ENCODE results near the gene USP31.

USP31 gene

DNA sequence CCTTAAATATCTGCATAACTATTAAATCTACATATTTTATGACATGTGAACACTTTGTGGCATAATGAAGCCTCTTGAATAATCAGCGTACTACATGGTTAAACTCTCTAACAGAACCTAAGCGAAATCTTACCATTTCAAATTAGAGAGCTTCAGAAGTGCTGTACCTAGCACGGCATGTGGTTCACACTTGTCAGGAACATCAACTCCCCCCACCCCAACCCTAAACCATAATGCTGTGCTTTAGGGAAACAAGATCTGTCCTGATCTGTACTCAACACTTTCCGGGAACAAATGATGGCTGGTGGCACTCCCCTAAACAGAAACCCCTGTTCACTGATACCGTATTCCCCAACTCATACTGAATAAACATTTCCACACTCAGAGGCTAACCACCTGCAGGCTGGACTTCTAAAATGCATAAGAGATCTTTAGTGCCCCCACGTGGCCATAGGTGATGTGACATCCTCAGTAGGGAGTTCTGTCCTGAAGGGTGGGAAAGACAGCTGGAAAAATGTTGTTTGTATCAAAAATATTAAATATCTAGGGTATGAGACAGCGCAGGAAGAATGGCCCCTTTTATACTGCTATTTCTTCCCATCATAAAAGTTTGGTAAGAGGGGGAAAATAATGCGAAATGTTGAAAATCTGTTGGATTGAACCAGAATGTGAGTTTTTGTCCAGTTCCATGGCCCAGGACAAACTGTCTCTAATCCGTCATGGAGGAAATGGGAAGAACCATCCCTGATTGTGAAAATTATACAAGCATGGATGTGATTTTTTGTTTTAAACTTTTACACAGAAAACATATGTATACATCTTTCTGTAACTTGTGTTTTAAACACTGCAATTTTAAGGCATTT is 88.6 kb downstream of the USP31 start:
- peak; percentile 55 for DNase-seq (ENCODE audit: low spot score)

DNA sequence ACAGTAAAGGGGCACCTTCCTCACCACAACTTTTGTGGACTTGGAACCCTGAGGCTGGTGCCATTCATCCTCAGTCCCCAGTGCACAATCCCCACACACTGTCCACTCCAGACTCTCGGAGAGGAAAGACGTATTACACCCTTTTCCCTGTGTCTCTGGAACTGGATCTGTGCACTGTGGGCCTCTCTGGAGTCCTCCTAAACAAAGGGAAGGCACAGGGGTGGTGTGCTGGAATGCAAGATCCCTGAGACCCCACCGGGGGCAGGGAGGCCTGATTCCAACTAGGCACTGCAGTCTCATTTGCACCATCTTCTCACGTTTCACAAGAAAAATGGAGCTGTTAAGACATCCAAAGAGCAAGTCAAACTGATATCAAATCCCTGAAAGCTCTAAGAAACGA is 89.8 kb downstream of the USP31 start:
- no peak for DNase-seq (ENCODE audit: low spot score)

- no peak for DNase-seq (ENCODE audit: low spot score)
Measured at GRCh38 chr16:23058576-23058975, 90.7 kb downstream of the USP31 start.

DNA sequence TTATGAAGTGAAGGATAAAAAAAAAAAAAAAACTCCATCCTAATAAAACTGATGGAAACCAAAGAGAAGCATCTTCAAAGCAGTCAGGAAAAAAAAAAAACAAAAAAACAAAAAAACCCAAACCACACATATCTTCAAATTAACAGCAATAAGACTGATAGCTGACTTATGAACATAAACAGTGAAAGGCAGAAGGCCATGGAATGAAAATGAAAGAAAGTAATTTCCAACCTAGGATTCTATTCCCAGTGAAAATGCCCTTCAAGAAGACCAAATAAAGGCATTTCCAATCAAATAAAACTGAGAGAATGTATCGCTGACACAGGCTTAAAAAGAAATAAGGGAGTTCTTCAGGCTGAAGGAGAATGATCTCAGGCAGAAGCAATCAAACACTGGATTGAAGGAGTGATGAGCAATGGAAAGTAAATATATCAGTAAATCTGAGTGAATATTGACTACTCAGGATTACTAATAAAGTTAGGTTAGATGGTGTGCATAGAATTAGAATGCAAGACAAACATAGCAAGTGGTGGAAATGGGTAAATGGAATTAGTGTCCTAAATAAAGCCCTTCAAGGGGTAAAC is 92.1 kb downstream of the USP31 start:
- DNase-seq (ENCODE audit: low spot score): no peak

- DNase-seq (ENCODE audit: low spot score): no peak
Measured at GRCh38 chr16:23055481-23055880, 93.8 kb downstream of the USP31 start.

DNA sequence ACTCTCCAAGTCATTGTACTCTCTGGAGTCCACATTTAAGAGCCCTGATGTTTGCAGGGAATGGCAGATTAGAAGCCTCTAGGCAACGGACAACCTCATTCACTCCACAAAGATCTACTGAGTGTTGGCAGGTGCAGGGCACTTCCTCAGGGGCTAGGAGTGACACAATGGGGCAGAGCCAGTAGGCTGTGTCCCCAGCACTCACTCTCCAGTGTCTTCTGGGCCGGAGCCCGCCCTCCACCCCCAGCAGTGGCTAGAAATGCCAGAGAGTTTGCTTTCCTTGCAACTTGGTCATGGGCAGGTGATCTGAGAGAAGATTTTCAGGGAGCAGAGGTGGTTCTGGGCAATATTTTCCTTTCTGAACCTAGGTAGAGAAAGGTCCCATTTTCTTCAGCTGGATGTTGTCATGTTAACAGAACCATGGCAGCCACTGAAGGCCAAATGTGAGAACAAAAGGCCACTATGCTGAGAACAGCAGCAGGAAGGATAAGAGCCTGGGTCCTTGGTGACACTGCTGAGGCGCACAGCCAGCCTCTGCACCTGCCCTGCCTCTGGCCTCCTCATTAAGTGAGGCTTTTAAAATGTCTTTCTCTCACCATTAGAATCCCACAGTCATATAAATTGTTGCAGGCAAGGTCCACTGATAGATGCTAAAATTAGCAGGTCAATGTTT is 96.2 kb downstream of the USP31 start:
- DNase-seq (ENCODE audit: low spot score): no peak

DNA sequence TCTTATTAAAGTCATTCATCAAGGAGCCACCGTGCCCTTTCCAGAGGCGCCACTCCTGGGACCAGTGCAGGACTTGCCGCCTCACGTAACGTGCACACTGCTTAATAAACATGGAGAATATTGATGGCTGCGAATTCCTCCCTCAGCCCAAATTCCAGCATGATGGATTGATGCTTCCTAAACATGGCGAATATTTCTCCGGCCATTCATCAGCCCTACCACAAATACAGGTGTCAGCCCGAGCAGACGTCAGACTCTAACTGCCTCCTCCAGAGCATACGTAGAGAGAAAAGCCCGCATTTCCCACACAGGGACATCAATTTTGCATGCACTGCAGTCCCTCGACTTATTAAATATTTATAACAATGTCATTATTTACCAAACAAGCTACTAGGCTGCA is 97.0 kb downstream of the USP31 start:
- DNase-seq (ENCODE audit: low spot score): no peak

DNA sequence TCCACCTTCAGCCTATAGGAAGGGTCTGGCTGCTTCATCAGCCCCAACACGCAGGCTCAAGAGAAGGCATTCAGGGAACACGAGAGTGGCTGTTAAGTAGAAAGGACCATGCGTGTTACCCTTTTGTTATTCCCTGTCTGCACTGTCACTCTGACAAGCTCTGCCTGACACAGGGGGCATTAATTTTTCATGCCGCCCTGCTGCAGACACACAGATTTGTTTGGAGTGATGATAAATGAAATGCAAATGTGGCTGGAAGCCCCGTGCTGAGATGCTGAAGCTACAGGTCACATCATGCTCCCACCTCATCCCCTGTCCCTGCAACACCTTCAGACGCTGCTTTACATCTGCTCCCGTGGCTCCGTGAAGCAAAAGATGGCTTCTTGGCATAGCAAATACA is 97.7 kb downstream of the USP31 start:
- no peak for DNase-seq (ENCODE audit: low spot score)

DNA sequence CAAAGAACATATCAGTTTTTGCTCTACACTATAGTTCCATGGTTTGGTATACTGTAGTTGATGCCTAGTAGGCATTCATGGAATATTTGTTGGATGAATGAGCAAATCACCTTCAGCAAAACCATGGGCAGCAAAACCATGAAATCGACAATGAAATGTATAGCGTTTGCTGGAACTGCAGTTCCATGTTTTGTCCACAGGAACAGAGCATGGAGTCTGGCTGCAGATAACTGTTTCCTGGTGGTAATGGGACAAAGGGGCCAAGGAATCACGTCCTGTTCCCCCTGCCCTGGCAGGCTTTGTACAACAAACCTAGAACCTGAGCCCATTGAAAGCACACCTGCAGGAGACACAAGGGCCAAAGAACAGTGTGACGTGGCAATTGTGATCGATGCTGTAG is 101.1 kb downstream of the USP31 start:
- DNase-seq (ENCODE audit: low spot score): no peak

GRCh38 chr16:23045025-23045424 is 104.2 kb downstream of the USP31 start:
- no peak for DNase-seq (ENCODE audit: low spot score)

- DNase-seq (ENCODE audit: low spot score): no peak
Measured at GRCh38 chr16:23040246-23040645, 109.0 kb downstream of the USP31 start.

- DNase-seq (ENCODE audit: low spot score): no peak
Measured at GRCh38 chr16:23039118-23039517, 110.1 kb downstream of the USP31 start.

DNA sequence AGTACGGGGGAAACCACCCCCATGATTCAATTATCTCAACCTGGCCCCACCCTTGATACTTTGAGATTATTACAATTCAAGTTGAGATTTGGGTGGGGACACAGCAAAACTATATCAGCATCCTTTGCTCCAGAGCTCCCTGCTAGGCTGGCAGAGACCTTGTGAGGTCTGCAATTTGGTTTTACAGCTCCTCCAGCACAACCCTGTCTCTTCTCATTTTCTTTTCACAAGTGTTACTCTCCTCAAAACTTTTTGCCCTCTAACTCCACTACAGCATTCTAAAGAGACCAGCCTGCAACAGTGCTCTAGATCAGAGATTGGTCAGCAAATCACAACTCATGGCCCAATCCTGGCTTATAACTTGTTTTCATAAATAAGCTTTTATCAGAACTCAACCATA is 114.0 kb downstream of the USP31 start:
- no peak for DNase-seq (ENCODE audit: low spot score)

DNA sequence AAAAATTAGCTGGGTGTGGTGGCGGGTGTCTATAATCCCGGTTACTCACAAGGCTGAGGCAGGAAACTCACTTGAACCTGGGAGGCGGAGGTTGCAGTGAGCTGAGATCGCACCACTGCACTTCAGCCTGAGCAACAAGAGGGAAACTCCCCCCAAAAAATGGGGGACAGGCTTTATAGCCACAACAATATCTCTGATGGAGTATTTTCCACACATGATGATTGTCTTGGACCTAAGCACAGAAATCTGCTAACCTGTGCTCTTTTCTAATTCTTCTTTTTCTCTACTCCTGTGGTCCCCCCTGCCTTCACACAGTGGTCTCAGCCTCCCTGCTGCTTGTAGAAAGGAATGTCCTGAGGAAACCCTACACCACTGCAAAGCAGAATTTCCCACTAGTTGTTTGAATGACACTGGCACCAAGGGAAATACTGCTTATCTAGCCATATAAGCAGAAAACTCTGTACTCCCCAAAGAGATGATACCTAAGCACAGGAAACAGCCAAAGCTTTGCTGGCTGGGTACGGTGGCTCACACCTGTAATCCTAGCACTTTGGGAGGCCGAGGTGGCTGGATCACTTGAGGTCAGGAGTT is 117.6 kb downstream of the USP31 start:
- no peak for DNase-seq (ENCODE audit: low spot score)

DNA sequence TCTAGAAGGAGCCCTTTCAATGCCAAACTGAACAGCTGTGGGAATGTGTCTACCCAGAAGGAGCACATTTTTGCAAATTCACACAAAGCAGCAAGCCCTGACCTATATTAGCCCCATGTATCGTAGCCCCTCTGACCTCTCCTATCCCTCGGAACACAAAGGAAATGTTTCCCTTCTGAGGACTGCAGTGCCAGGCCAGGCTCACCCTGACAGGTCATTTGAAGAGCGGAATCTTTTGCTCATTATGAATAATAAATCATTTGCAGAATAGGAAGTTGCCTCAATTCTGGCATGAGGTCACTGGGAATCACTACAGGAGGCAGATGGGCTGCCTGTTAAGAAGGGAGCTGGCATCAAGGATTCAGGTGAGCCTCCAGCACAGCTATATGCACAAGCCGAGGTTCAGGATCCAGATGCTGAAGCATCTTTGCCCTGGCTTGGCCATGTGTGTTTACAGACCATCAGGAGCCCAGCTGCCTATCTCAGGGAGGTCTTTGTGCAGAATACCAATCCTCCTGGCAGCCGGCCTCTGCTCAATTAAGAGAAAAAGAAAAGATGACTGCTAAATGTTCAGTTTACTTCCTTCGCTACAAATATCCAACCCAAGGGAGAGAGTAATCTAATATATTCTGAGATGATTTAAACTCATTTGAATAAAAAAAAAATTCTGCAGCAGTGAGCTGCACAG is 119.4 kb downstream of the USP31 start:
- DNase-seq (ENCODE audit: low spot score): no peak

DNA sequence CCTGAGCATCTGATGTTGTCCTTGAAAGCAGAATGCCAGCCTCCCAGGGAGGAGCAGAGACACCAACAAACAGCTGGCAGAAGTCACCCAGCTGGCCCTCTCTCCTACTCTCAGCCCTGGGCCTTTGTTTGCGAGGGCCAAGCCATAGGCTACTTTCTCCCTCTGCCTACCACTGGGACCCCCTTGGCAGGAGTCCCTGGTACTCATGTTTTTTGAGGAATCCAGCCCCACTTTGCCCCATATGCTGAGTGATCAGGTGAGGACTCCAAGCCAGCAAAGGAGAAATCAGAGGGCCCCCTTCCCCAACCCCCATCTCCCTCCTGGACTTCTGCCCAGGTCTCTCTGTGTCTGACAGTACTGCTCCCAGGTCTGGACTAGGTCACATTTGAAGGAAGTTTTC is 121.9 kb downstream of the USP31 start:
- no peak for DNase-seq (ENCODE audit: low spot score)

- no peak for DNase-seq (ENCODE audit: low spot score)
Measured at GRCh38 chr16:23026784-23027362, 122.4 kb downstream of the USP31 start.

DNA sequence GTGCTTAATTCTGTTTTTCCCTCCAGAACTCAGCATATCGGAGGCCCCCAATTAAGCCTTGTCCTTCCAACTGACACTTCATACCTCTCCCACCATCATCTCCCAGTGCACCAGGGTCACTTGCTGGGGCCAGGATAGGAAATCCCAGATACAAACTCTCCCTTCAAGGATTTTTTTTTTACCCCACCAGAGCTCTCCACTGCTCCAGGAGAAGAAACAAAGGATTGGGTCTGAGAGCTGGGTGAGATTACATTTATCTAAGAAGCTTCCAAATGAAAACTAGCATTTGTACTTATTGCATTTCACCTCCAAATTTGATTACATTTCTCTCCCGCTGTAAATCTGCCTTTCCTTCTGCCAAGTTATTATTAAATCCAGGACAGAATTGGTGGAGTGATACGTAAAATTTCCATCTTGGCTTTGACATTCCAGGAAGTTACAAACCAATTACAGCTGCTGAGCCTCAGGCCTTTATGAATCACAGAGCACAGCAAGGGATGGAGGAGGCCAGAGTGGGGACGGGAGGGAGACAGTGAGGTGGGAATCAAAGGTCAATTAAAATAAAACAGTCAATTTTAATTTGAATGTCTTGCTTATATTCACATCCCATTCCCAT is 123.5 kb downstream of the USP31 start:
- no peak for DNase-seq (ENCODE audit: low spot score)

- DNase-seq (ENCODE audit: low spot score): no peak
Measured at GRCh38 chr16:23024044-23024443, 125.2 kb downstream of the USP31 start.

GRCh38 chr16:23020084-23020483 is 129.2 kb downstream of the USP31 start:
- DNase-seq (ENCODE audit: low spot score): no peak

DNA sequence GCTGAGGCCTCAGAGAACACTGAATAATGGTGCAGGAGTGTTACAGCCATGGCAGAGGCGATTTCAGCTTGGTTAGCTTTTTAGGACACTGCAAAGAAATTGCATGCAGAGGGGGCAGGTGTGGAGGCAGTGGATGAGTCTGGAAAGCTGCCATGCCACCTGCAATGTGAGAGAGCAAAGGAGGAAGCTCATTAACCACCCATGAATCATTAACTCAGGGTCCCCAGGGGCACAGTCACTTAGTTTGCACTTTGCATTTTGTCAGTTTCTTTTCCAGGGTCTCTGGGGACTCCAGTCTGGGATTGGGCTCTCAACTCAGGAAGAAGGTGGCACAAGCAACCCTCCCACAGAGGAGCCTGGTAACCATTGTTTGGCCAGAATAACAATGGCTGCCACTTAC is 132.9 kb downstream of the USP31 start:
- no peak for DNase-seq (ENCODE audit: low spot score)

Measured in activated CD4-positive, alpha-beta T cell treated with anti-CD3 and anti-CD28 coated beads, Interleukin-2, Interleukin-4, amounts not matched to agents 100 ng/mL and 50 ng/mL, durations not matched to agents 16 hours and 8 hours (primary cell).